Astrocyte (in vitro differentiated cells and primary cell): Measurements from ENCODE around the gene EPN2. TPM values are rescaled to one million over a fixed set of nuclear protein-coding genes. Genes with fewer than 3 reads are reported as not detected.

Experiments
- DNase-seq: peaks from one replicate; pipeline ENCODE4 v3.0.0-alpha.2; 2010; ENCODE audit warnings: low read depth
- FAIRE-seq: peaks from 2 replicates; lab custom pipeline; 2011; peaks lifted over from hg19 to GRCh38; lab: Jason Lieb, UNC
- H2AFZ ChIP-seq: 2 replicates; pipeline ENCODE4 v1.6.0; 2012; ENCODE audit warnings: low read depth, low read length, inconsistent platforms
- H3K27ac ChIP-seq: 2 replicates; pipeline ENCODE4 v1.5.1; 2011; ENCODE audit warnings: low read depth, low read length, inconsistent platforms
- H3K27me3 ChIP-seq: 2 replicates; pipeline ENCODE4 v1.6.0; 2011; ENCODE audit warnings: low read length, inconsistent platforms; ENCODE audit not compliant: insufficient read depth
- H3K36me3 ChIP-seq: 2 replicates; pipeline ENCODE4 v1.5.1; 2011; ENCODE audit warnings: low read length, inconsistent platforms; ENCODE audit not compliant: insufficient read depth
- H3K4me1 ChIP-seq: 2 replicates; pipeline ENCODE4 v1.5.1; 2011; ENCODE audit warnings: low read length, inconsistent platforms; ENCODE audit not compliant: insufficient read depth
- H3K4me2 ChIP-seq: 2 replicates; pipeline ENCODE4 v1.6.0; 2012; ENCODE audit warnings: low read length, inconsistent platforms
- H3K4me3 ChIP-seq: 2 replicates; pipeline ENCODE4 v1.5.1; 2011; ENCODE audit warnings: low read depth, mild to moderate bottlenecking, low read length, inconsistent platforms; ENCODE audit not compliant: insufficient read depth
- H3K79me2 ChIP-seq: 2 replicates; pipeline ENCODE4 v1.6.0; 2012; ENCODE audit warnings: mild to moderate bottlenecking, low read length, inconsistent platforms; ENCODE audit not compliant: insufficient read depth
- H3K9ac ChIP-seq: 2 replicates; pipeline ENCODE4 v1.6.0; 2012; ENCODE audit warnings: mild to moderate bottlenecking, low read length, inconsistent platforms
- H3K9me3 ChIP-seq: 2 replicates; pipeline ENCODE4 v1.5.1; 2012; ENCODE audit warnings: low read depth, mild to moderate bottlenecking, low read length, inconsistent platforms; ENCODE audit not compliant: insufficient read depth
- H4K20me1 ChIP-seq: 2 replicates; pipeline ENCODE4 v1.6.0; 2012; ENCODE audit warnings: low read length, inconsistent platforms; ENCODE audit not compliant: insufficient read depth
- H3K27ac Mint-ChIP-seq: one replicate; pipeline ENCODE4 v1.8.0; 2021; ENCODE audit warnings: mild to moderate bottlenecking, mixed read lengths; ENCODE audit not compliant: unreplicated experiment
- H3K27me3 Mint-ChIP-seq: one replicate; pipeline ENCODE4 v1.8.0; 2021; ENCODE audit warnings: low read depth, mixed read lengths; ENCODE audit not compliant: unreplicated experiment
- H3K36me3 Mint-ChIP-seq: one replicate; pipeline ENCODE4 v1.8.0; 2021; ENCODE audit warnings: low read depth, mixed read lengths; ENCODE audit not compliant: unreplicated experiment
- H3K4me1 Mint-ChIP-seq: one replicate; pipeline ENCODE4 v1.8.0; 2021; ENCODE audit warnings: low read depth, mixed read lengths; ENCODE audit not compliant: unreplicated experiment
- H3K4me3 Mint-ChIP-seq: one replicate; pipeline ENCODE4 v1.8.0; 2021; ENCODE audit warnings: mild to moderate bottlenecking, moderate library complexity, mixed read lengths; ENCODE audit not compliant: unreplicated experiment
- H3K9me3 Mint-ChIP-seq: one replicate; pipeline ENCODE4 v1.8.0; 2021; ENCODE audit warnings: mild to moderate bottlenecking, mixed read lengths; ENCODE audit not compliant: unreplicated experiment
- EZH2 ChIP-seq: IDR thresholded peaks from 2 replicates; pipeline ENCODE4 v1.6.1; 2012; ENCODE audit warnings: mild to moderate bottlenecking, low read length, inconsistent platforms; ENCODE audit not compliant: insufficient read depth
- total RNA-seq: library from RNA; stranded (reverse); gene quantifications from 2 replicates; pipeline ENCODE4 v1.2.1, GENCODE V29; 2021
- TF ChIP-seq, protein P1 (sequence below): IDR thresholded peaks from 2 replicates; pipeline ENCODE4 v1.5.1; 2011; ENCODE audit warnings: low read depth, mild to moderate bottlenecking, inconsistent platforms, low read length, moderate library complexity; ENCODE audit not compliant: insufficient read depth

Gene EPN2
- total RNA-seq, 1 donor from 2014 or later = 48.7 TPM

DNA sequence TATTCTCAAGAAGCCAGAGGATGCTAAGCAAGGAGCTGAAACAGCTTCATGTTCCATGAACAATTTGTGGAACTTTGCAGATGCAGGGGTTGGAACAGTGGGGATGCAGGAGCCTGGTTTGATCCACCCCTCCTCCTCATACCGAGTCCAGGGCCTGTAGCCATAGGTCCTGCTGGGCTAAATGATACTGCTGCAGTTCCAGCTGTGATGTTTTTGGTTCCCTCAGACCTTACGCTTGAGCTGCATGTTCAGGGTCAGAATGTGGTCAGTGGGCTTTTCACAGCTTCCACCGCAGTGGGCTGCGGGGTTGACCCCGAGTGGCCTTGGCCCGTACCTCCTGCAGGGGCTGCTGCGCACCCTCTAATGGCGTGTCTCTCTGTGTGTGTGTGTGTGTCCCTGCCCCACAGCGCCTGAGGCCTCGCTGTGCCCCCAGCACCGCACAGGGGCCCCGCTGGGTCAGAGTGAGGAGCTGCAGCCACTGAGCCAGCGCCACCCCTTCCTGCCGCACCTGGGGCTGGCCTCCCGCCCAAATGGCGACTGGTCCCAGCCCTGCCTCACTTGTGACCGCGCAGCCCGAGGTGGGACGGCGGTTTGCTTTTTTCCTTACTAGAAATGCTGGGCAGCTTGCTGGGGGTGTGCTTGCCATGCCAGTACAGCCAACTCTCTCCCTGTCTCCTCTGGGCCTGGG, 48.2 kb downstream of the EPN2 start:
- DNase-seq = no peak
- Histone ChIP-seq H3K79me2 (peaks cover 61% of the 10 kb centered on the region), H3K9me3 (no peaks in the 10 kb centered on the region), H3K9ac (no peak overlapping the region), H3K27me3 (no peaks in the 10 kb centered on the region), H3K27ac (no peak overlapping the region), H4K20me1 (peaks cover 94% of the 10 kb centered on the region), H3K36me3 (no peaks in the 10 kb centered on the region), H2AFZ (no peak overlapping the region), H3K4me3 (no peak overlapping the region), H3K4me1 (peaks cover 5% of the 10 kb centered on the region), H3K4me2 (no peak overlapping the region)
- TF ChIP-seq, protein P1, sequence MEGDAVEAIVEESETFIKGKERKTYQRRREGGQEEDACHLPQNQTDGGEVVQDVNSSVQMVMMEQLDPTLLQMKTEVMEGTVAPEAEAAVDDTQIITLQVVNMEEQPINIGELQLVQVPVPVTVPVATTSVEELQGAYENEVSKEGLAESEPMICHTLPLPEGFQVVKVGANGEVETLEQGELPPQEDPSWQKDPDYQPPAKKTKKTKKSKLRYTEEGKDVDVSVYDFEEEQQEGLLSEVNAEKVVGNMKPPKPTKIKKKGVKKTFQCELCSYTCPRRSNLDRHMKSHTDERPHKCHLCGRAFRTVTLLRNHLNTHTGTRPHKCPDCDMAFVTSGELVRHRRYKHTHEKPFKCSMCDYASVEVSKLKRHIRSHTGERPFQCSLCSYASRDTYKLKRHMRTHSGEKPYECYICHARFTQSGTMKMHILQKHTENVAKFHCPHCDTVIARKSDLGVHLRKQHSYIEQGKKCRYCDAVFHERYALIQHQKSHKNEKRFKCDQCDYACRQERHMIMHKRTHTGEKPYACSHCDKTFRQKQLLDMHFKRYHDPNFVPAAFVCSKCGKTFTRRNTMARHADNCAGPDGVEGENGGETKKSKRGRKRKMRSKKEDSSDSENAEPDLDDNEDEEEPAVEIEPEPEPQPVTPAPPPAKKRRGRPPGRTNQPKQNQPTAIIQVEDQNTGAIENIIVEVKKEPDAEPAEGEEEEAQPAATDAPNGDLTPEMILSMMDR = no peak
- Mint-ChIP-seq H3K36me3 (peaks cover 8% of the 10 kb centered on the region), H3K4me1 (peaks cover 33% of the 10 kb centered on the region), H3K27me3 (no peaks in the 10 kb centered on the region), H3K4me3 (no peak overlapping the region), H3K27ac (no peak overlapping the region), H3K9me3 (peaks cover 1% of the 10 kb centered on the region)
- FAIRE-seq = no peak

DNA sequence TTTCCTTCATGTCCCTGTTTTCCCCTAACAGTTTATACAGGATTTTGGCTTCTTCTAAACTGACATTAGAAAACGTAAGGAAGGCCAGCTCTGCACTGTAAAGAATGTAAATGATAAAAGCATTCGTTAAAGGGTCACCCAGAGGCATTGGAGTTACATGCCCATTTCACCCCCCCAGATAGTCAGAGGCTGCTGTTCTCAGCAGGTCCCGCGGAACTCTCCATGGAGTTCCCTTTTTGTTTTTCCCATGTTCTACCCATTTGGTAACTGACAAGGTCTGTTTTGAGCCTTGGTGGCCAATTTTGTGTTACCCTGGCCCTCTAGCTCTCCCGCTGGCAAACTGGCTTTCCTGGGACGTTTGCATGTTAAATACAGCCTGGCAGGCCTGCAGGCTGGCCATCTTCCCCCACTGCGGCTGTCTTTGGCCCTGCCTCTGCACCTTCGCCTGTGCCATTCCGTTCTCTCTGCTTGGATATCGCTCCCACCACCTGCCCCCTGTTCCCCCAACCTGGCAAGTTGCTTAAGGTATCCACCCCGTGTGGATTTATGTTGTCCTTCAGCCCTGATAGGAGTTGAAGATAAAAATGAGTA, 49.7 kb downstream of the EPN2 start:
- Mint-ChIP-seq H3K4me3 (peak overlapping the region; percentile 60), H3K27ac (peak overlapping the region; percentile 47), H3K4me1 (peaks cover 42% of the 10 kb centered on the region), H3K27me3 (no peaks in the 10 kb centered on the region), H3K9me3 (peaks cover 1% of the 10 kb centered on the region), H3K36me3 (peaks cover 8% of the 10 kb centered on the region)
- TF ChIP-seq EZH2 = no peak
- TF ChIP-seq, protein P1 = no peak
- Histone ChIP-seq H3K4me1 (peaks cover 5% of the 10 kb centered on the region), H3K79me2 (peaks cover 57% of the 10 kb centered on the region), H3K9me3 (no peaks in the 10 kb centered on the region), H3K4me2 (no peak overlapping the region), H3K27ac (no peak overlapping the region), H3K27me3 (no peaks in the 10 kb centered on the region), H3K36me3 (no peaks in the 10 kb centered on the region), H4K20me1 (peaks cover 91% of the 10 kb centered on the region), H3K4me3 (no peak overlapping the region), H3K9ac (no peak overlapping the region), H2AFZ (no peak overlapping the region)
- DNase-seq = no peak
- FAIRE-seq = no peak

DNA sequence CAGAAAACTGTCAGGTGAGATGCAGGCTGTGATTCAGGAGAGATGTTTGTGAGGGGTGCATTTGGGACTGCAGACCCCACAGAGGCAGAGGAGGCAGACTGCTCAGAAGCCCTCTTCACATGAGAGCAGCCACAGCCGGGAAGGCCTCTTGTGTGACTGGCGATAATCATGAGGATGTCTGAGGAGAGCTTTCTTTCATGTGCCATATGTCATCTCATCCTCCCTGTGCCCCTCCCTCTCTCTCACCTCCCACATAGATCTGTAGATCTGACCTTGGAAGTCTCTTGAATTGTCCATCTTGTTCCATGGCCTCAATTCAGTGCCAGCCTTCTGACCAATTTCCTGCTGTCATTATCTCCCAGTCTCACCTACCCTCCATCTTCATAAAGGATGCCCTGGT, 50.5 kb downstream of the EPN2 start:
- Histone ChIP-seq H3K4me2 (no peak overlapping the region), H3K4me1 (peaks cover 5% of the 10 kb centered on the region), H4K20me1 (peaks cover 92% of the 10 kb centered on the region), H3K9me3 (no peaks in the 10 kb centered on the region), H3K27ac (no peak overlapping the region), H3K79me2 (peaks cover 61% of the 10 kb centered on the region), H3K4me3 (no peak overlapping the region), H2AFZ (no peak overlapping the region), H3K36me3 (no peaks in the 10 kb centered on the region), H3K9ac (no peak overlapping the region), H3K27me3 (no peaks in the 10 kb centered on the region)
- H3K4me1 Mint-ChIP-seq = peaks cover 42% of the 10 kb centered on the region
- H3K27me3 Mint-ChIP-seq = no peaks in the 10 kb centered on the region
- no peak for FAIRE-seq
- no peak for TF ChIP-seq EZH2
- TF ChIP-seq, protein P1 = no peak
- peaks cover 1% of the 10 kb centered on the region for H3K9me3 Mint-ChIP-seq
- H3K36me3 Mint-ChIP-seq = peaks cover 8% of the 10 kb centered on the region
- no peak for DNase-seq
- H3K4me3 Mint-ChIP-seq = no peak overlapping the region
- H3K27ac Mint-ChIP-seq = no peak overlapping the region
